Transverse colon (tissue), 4 donors: ENCODE measurements around the gene TXNRD1.

Source experiments
- POLR2A ChIP-seq: fragments of 450-650 bp; IDR thresholded peaks from one replicate; pipeline ENCODE4 v1.6.1; 2016; ENCODE audit warnings: antibody characterized with exemption, mild to moderate bottlenecking, moderate library complexity
- POLR2AphosphoS5 ChIP-seq, 3 donors: sonication (generic); formaldehyde crosslinking; IDR thresholded peaks; one replicate each; pipeline ENCODE4 v1.6.1; 2016; ENCODE audit warnings: antibody characterized with exemption in 3 of 3
- TF ChIP-seq, protein P1 (sequence below), 5 experiments: fragments of 200-600 bp in 3 of 5; fragments of 450-650 bp in 2 of 5; sonication (generic) in 3 of 5; IDR thresholded peaks; 1 replicate in 2 of 5; 2 replicates in 3 of 5; pipeline ENCODE4 v1.5.1; 2016 to 2017; ENCODE audit warnings: antibody characterized with exemption in 5 of 5, inconsistent platforms in 3 of 5, mild to moderate bottlenecking in 2 of 5, moderate library complexity in 1 of 5

- TF ChIP-seq, protein P1, sequence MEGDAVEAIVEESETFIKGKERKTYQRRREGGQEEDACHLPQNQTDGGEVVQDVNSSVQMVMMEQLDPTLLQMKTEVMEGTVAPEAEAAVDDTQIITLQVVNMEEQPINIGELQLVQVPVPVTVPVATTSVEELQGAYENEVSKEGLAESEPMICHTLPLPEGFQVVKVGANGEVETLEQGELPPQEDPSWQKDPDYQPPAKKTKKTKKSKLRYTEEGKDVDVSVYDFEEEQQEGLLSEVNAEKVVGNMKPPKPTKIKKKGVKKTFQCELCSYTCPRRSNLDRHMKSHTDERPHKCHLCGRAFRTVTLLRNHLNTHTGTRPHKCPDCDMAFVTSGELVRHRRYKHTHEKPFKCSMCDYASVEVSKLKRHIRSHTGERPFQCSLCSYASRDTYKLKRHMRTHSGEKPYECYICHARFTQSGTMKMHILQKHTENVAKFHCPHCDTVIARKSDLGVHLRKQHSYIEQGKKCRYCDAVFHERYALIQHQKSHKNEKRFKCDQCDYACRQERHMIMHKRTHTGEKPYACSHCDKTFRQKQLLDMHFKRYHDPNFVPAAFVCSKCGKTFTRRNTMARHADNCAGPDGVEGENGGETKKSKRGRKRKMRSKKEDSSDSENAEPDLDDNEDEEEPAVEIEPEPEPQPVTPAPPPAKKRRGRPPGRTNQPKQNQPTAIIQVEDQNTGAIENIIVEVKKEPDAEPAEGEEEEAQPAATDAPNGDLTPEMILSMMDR (IDR thresholded peaks at IDR 0.05) = no peak
- TF ChIP-seq POLR2A (no peak), POLR2AphosphoS5 (IDR thresholded peaks at IDR 0.05) (no peak)
These were observed 165.8 kb downstream of the TXNRD1 start for GRCh38 chr12:104381341-104381730.
